SK-N-SH (cell line): ENCODE results near the gene SCARB1. TPM values are rescaled to one million over a fixed set of nuclear protein-coding genes. Genes with fewer than 3 reads are reported as not detected.

Experiments used
- CTCF ChIA-PET: fragments of 300-600, 350-600 bp; formaldehyde crosslinking; extraction: SDS; loops from one replicate; lab custom pipeline; 2021; lab: Yijun Ruan, JAX
- POLR2A ChIA-PET: fragments of 350-600 bp; sonication (Branson Sonifier 250); formaldehyde crosslinking; extraction: SDS; loops from one replicate; lab custom pipeline; 2020; ENCODE audit warnings: antibody characterized with exemption, inconsistent platforms; lab: Yijun Ruan, JAX
- DNase-seq: peaks from one replicate; pipeline ENCODE4 v3.0.0; 2012
- H2AFZ ChIP-seq: fragments of 200-600 bp; sonication (generic); 2 replicates; pipeline ENCODE4 v1.8.1; 2016; ENCODE audit warnings: antibody characterized with exemption, mild to moderate bottlenecking, low read depth
- H3F3A ChIP-seq: fragments of 200-600 bp; sonication (generic); replicated peaks from 2 replicates; pipeline ENCODE3; 2016; ENCODE audit warnings: antibody characterized with exemption, mild to moderate bottlenecking; ENCODE audit not compliant: insufficient read depth
- H3K27ac ChIP-seq, 2 experiments: fragments of 200-500 bp in 1 of 2; fragments of 200-600 bp in 1 of 2; sonication (Bioruptor generic) in 1 of 2; sonication (generic), shearing (Covaris generic) in 1 of 2; 2 replicates each; pipeline versions ENCODE4 v1.5.1 to v1.6.1; 2014 to 2016; ENCODE audit warnings: low read depth in 2 of 2, inconsistent platforms in 1 of 2, low read length in 1 of 2, mild to moderate bottlenecking in 1 of 2, mixed read lengths in 1 of 2
- H3K27me3 ChIP-seq: fragments of 200-600 bp; sonication (generic), shearing (Covaris generic); 2 replicates; pipeline ENCODE4 v1.6.1; 2016; ENCODE audit warnings: mixed run types; ENCODE audit not compliant: insufficient read depth
- H3K36me3 ChIP-seq, 2 experiments: fragments of 200-500 bp in 1 of 2; fragments of 200-600 bp in 1 of 2; sonication (Bioruptor generic) in 1 of 2; sonication (generic) in 1 of 2; replicated peaks in 1 of 2; 2 replicates each; pipeline versions ENCODE3 to v1.5.1; 2014 to 2016; ENCODE audit warnings: low read length in 1 of 2, mild to moderate bottlenecking in 1 of 2; ENCODE audit not compliant: insufficient read depth in 2 of 2, control insufficient read depth in 1 of 2
- H3K4me1 ChIP-seq, 2 experiments: fragments of 200-500 bp in 1 of 2; fragments of 200-600 bp in 1 of 2; sonication (Bioruptor generic) in 1 of 2; sonication (generic), shearing (Covaris generic) in 1 of 2; 2 replicates each; pipeline versions ENCODE4 v1.5.1 to v1.6.1; 2014 to 2016; ENCODE audit warnings: low read depth in 1 of 2, low read length in 1 of 2, mixed run types in 1 of 2; ENCODE audit not compliant: insufficient read depth in 2 of 2, control insufficient read depth in 1 of 2
- H3K4me2 ChIP-seq: fragments of 200-600 bp; sonication (generic), shearing (Covaris generic); 2 replicates; pipeline ENCODE4 v1.6.1; 2017; ENCODE audit warnings: mixed run types
- H3K4me3 ChIP-seq, 2 experiments: fragments of 200-500 bp in 1 of 2; fragments of 200-600 bp in 1 of 2; sonication (Bioruptor generic) in 1 of 2; sonication (generic), shearing (Covaris generic) in 1 of 2; 2 replicates each; pipeline versions ENCODE4 v1.5.1 to v1.8.1; 2014 to 2016; ENCODE audit warnings: low read depth in 2 of 2, inconsistent platforms in 1 of 2, low read length in 1 of 2, mild to moderate bottlenecking in 1 of 2, mixed read lengths in 1 of 2, moderate library complexity in 1 of 2
- H3K79me2 ChIP-seq: fragments of 200-600 bp; sonication (generic); 2 replicates; pipeline ENCODE4 v1.8.1; 2017; ENCODE audit warnings: mild to moderate bottlenecking; ENCODE audit not compliant: insufficient read depth
- H3K9ac ChIP-seq: fragments of 200-600 bp; sonication (generic); 2 replicates; pipeline ENCODE4 v1.6.1; 2017; ENCODE audit warnings: mixed run types
- H3K9me2 ChIP-seq: fragments of 200-600 bp; sonication (generic); 2 replicates; pipeline ENCODE4 v1.6.1; 2017; ENCODE audit warnings: mixed run types
- H3K9me3 ChIP-seq: fragments of 200-600 bp; sonication (generic); 2 replicates; pipeline ENCODE4 v1.6.1; 2017; ENCODE audit warnings: mixed run types, mild to moderate bottlenecking, moderate library complexity
- H4K20me1 ChIP-seq: fragments of 200-600 bp; sonication (generic); 2 replicates; pipeline ENCODE4 v1.6.1; 2017; ENCODE audit warnings: mild to moderate bottlenecking, mixed run types; ENCODE audit not compliant: insufficient read depth
- CTCF ChIP-seq: fragments of 200-600 bp; sonication (generic); IDR thresholded peaks from 2 replicates; pipeline ENCODE4 v1.6.1; 2017; ENCODE audit warnings: antibody characterized with exemption, mild to moderate bottlenecking, moderate library complexity
- ELF1 ChIP-seq: IDR thresholded peaks from 2 replicates; pipeline ENCODE4 v1.4.0; 2012
- EZH2phosphoT487 ChIP-seq: fragments of 200-600 bp; sonication (generic); IDR thresholded peaks from 2 replicates; pipeline ENCODE4 v1.6.1; 2017; ENCODE audit warnings: low read depth, mixed run types, mild to moderate bottlenecking, antibody characterized with exemption, moderate library complexity, borderline replicate concordance
- FOSL2 ChIP-seq: IDR thresholded peaks from 2 replicates; pipeline ENCODE4 v1.4.0; 2012; ENCODE audit warnings: low read depth, mild to moderate bottlenecking, moderate library complexity, borderline replicate concordance
- FOXJ3 ChIP-seq: sonication (generic); formaldehyde crosslinking; IDR thresholded peaks from 2 replicates; pipeline ENCODE4 v1.5.1; 2020; ENCODE audit warnings: mild to moderate bottlenecking, missing genetic modification reagents
- JUND ChIP-seq: IDR thresholded peaks from 2 replicates; pipeline ENCODE4 v1.4.0; 2012
- MAX ChIP-seq: IDR thresholded peaks from 2 replicates; pipeline ENCODE4 v1.4.0; 2012; ENCODE audit warnings: low read depth
- MEF2A ChIP-seq: IDR thresholded peaks from 2 replicates; pipeline ENCODE4 v1.4.0; 2012; ENCODE audit warnings: low read depth, borderline replicate concordance
- MXI1 ChIP-seq: IDR thresholded peaks from 2 replicates; pipeline ENCODE4 v1.6.1; 2012; ENCODE audit warnings: mild to moderate bottlenecking, low read depth, low read length, improper control_type of control experiment
- NFIC ChIP-seq: IDR thresholded peaks from 2 replicates; pipeline ENCODE4 v1.4.0; 2012; ENCODE audit warnings: borderline replicate concordance
- NRF1 ChIP-seq: IDR thresholded peaks from 2 replicates; pipeline ENCODE4 v1.6.1; 2012; ENCODE audit warnings: low read depth, mild to moderate bottlenecking, low read length
- RAD21 ChIP-seq: IDR thresholded peaks from 2 replicates; pipeline ENCODE4 v1.6.1; 2012; ENCODE audit warnings: mild to moderate bottlenecking, low read length
- RCOR1 ChIP-seq: fragments of 150-350 bp; IDR thresholded peaks from 2 replicates; pipeline ENCODE4 v1.6.1; 2017; ENCODE audit warnings: antibody characterized with exemption, low read length
- REST ChIP-seq: IDR thresholded peaks from 2 replicates; pipeline ENCODE4 v1.6.1; 2012; ENCODE audit warnings: mild to moderate bottlenecking, low read depth, low read length, moderate library complexity
- RFX5 ChIP-seq: IDR thresholded peaks from 2 replicates; pipeline ENCODE4 v1.6.1; 2012; ENCODE audit warnings: mild to moderate bottlenecking, improper control_type of control experiment, low read length
- RXRA ChIP-seq: IDR thresholded peaks from 2 replicates; pipeline ENCODE4 v1.4.0; 2012; ENCODE audit warnings: low read depth, mild to moderate bottlenecking, borderline replicate concordance
- SIN3A ChIP-seq: IDR thresholded peaks from 2 replicates; pipeline ENCODE4 v1.6.1; 2012; ENCODE audit warnings: low read depth, mild to moderate bottlenecking, low read length, moderate library complexity, borderline replicate concordance
- TCF12 ChIP-seq: IDR thresholded peaks from 2 replicates; pipeline ENCODE4 v1.4.0; 2012
- USF1 ChIP-seq: IDR thresholded peaks from 2 replicates; pipeline ENCODE4 v1.4.0; 2012; ENCODE audit warnings: low read depth, borderline replicate concordance
- WGBS: methylation state at CpG from one replicate; pipeline ENCODE4 v1.1.6; 2017; ENCODE audit warnings: low lambda C conversion rate; 5-methylcytosine and 5-hydroxymethylcytosine counted together
- polyA plus RNA-seq, 3 experiments: library from polyadenylated mRNA; depleted of rRNA; stranded (reverse); fragments of >200 nt; gene quantifications; 2 replicates each; pipeline ENCODE4 v1.2.3, GENCODE V29; 2012
- TF ChIP-seq, protein P1 (sequence below): IDR thresholded peaks from 2 replicates; pipeline ENCODE4; 2012

The SCARB1 gene
- polyA plus RNA-seq, 1 of the 3 experiments (the other 2 are of a cell fraction): 33.0 TPM

- Histone ChIP-seq H3F3A (no peaks in the 10 kb centered on the region), H4K20me1 (no peaks in the 10 kb centered on the region), H3K9me3 (no peaks in the 10 kb centered on the region), H3K4me3 (no peak overlapping the region), H3K4me1 (peaks cover 0 to 19% of the 10 kb centered on the region in 2 experiments; a peak in 1 of 4 replicates), H3K9me2 (no peaks in the 10 kb centered on the region), H2AFZ (no peak overlapping the region), H3K9ac (no peak overlapping the region), H3K36me3 (no peaks in the 10 kb centered on the region), H3K79me2 (no peaks in the 10 kb centered on the region), H3K27me3 (no peaks in the 10 kb centered on the region), H3K4me2 (no peak overlapping the region), H3K27ac (no peak overlapping the region)
- 71% methylated on average over 13 of the region's 13 CpGs for WGBS
- CTCF ChIA-PET: interaction anchor here (0.7 to 2.6 kb wide), 7 partner anchors 9 to 727 kb away, joined by 3 to 7 read pairs (median 4); no protein-coding TSS in a partner anchor
- POLR2A ChIA-PET: no interaction called here
- TF ChIP-seq MXI1 (no peak), ELF1 (no peak), REST (no peak), CTCF (no peak), USF1 (no peak), RAD21 (no peak), EZH2phosphoT487 (no peak), JUND (no peak), RCOR1 (no peak), TCF12 (no peak), FOXJ3 (CRISPR knock-in tag) (no peak), SIN3A (no peak), MEF2A (no peak), MAX (no peak), NRF1 (no peak), RXRA (no peak), RFX5 (no peak), FOSL2 (no peak), NFIC (no peak)
- TF ChIP-seq, protein P1, sequence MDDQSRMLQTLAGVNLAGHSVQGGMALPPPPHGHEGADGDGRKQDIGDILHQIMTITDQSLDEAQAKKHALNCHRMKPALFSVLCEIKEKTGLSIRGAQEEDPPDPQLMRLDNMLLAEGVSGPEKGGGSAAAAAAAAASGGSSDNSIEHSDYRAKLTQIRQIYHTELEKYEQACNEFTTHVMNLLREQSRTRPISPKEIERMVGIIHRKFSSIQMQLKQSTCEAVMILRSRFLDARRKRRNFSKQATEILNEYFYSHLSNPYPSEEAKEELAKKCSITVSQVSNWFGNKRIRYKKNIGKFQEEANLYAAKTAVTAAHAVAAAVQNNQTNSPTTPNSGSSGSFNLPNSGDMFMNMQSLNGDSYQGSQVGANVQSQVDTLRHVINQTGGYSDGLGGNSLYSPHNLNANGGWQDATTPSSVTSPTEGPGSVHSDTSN: no peak
- DNase-seq: no peak
Measured at GRCh38 chr12:124762791-124763593, 100.7 kb downstream of the SCARB1 start.
